Left lung (tissue), 10 donors: ENCODE results near the gene OBP2B. TPM values are rescaled to one million over a fixed set of nuclear protein-coding genes. Genes with fewer than 3 reads are reported as not detected.

Experiments used
- ATAC-seq: fragments of 200-7000 bp; cut with Tn5 transposase; one replicate; pipeline ENCODE4 v1.9.1; 2020; ENCODE audit warnings: moderate library complexity
- DNase-seq, 4 donors: peaks; one replicate each; pipeline ENCODE4 v3.0.0-alpha.2; 2013 to 2020
- H3K27ac ChIP-seq, 2 donors: fragments of 200-600 bp; sonication (generic) in 1 of 2; one replicate each; pipeline versions ENCODE4 v1.5.0 to v1.8.0; 2020 to 2021
- H3K27me3 ChIP-seq, 2 donors: fragments of 200-600 bp; sonication (generic) in 1 of 2; one replicate each; pipeline versions ENCODE4 v1.5.0 to v1.8.0; 2020 to 2021
- H3K36me3 ChIP-seq, 2 donors: fragments of 200-600 bp; sonication (generic) in 1 of 2; one replicate each; pipeline versions ENCODE4 v1.5.0 to v1.8.0; 2020 to 2021
- H3K4me1 ChIP-seq, 2 donors: fragments of 200-600 bp; one replicate each; pipeline ENCODE4 v1.8.0; 2021
- H3K4me3 ChIP-seq, 2 donors: fragments of 200-600 bp; sonication (generic) in 1 of 2; one replicate each; pipeline versions ENCODE4 v1.5.0 to v1.8.0; 2020 to 2021; ENCODE audit warnings: mild to moderate bottlenecking in 1 of 2
- H3K9me3 ChIP-seq, 2 donors: fragments of 200-600 bp; sonication (generic) in 1 of 2; one replicate each; pipeline versions ENCODE4 v1.5.0 to v1.8.0; 2020 to 2021
- intact Hi-C, 2 donors: fragments of 100-400 bp; cut with DNase I; formaldehyde crosslinking; loops; one replicate each; pipeline versions ENCODE4 v1.11.2 to v1.14.2; 2022
- polyA plus RNA-seq, 6 donors: library from polyadenylated mRNA; unstranded; fragments of 120-200 nt; gene quantifications; one replicate each; pipeline ENCODE4 v1.2.1, GENCODE V29; 2013; ENCODE audit not compliant: insufficient read length in 6 of 6
- total RNA-seq, 2 donors: library from RNA; stranded (reverse); fragmentation: NEBNext Ultra II Directional; extraction: Animal tissue kit (Norgen Biotek cat#: 25700); gene quantifications; one replicate each; pipeline ENCODE4 v1.2.1, GENCODE V29; 2021
- TF ChIP-seq, protein P1 (sequence below), 2 donors: fragments of 200-600 bp; sonication (generic) in 1 of 2; IDR thresholded peaks; one replicate each; pipeline versions ENCODE4 v1.5.0 to v1.8.0; 2021; ENCODE audit warnings: antibody characterized with exemption in 2 of 2
- donor health status: DM: no; HTN: yes; CAD: no.
- donor health status: DM: no; HTN: no; CAD: no.

OBP2B gene
- total and polyA plus RNA-seq, 8 donors: not detected

- no peak overlapping the region for H3K27ac ChIP-seq
- no peaks in the 10 kb centered on the region for H3K9me3 ChIP-seq
- intact Hi-C loops: no loop called here
- H3K4me1 ChIP-seq: no peaks in the 10 kb centered on the region
- no peak overlapping the region for H3K4me3 ChIP-seq
- DNase-seq: no peak
- TF ChIP-seq, protein P1, sequence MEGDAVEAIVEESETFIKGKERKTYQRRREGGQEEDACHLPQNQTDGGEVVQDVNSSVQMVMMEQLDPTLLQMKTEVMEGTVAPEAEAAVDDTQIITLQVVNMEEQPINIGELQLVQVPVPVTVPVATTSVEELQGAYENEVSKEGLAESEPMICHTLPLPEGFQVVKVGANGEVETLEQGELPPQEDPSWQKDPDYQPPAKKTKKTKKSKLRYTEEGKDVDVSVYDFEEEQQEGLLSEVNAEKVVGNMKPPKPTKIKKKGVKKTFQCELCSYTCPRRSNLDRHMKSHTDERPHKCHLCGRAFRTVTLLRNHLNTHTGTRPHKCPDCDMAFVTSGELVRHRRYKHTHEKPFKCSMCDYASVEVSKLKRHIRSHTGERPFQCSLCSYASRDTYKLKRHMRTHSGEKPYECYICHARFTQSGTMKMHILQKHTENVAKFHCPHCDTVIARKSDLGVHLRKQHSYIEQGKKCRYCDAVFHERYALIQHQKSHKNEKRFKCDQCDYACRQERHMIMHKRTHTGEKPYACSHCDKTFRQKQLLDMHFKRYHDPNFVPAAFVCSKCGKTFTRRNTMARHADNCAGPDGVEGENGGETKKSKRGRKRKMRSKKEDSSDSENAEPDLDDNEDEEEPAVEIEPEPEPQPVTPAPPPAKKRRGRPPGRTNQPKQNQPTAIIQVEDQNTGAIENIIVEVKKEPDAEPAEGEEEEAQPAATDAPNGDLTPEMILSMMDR (IDR thresholded peaks at IDR 0.05): no peak
- ATAC-seq: no peak
- H3K27me3 ChIP-seq: peaks cover 0 to 70% of the 10 kb centered on the region in 2 donors
- H3K36me3 ChIP-seq: no peaks in the 10 kb centered on the region
Observed at GRCh38 chr9:133204335-133204992, 4.6 kb downstream of the OBP2B start.

- DNase-seq (no peak), ATAC-seq (no peak)
- peaks cover 0 to 76% of the 10 kb centered on the region in 2 donors for H3K27me3 ChIP-seq
- no peak overlapping the region for H3K27ac ChIP-seq
- no peak overlapping the region for H3K4me3 ChIP-seq
- intact Hi-C loops: no loop called here
- H3K9me3 ChIP-seq: no peaks in the 10 kb centered on the region
- no peaks in the 10 kb centered on the region for H3K36me3 ChIP-seq
- no peaks in the 10 kb centered on the region for H3K4me1 ChIP-seq
- TF ChIP-seq, protein P1 (IDR thresholded peaks at IDR 0.05): no peak
Observed at GRCh38 chr9:133203506-133204075, 5.5 kb downstream of the OBP2B start.

DNA sequence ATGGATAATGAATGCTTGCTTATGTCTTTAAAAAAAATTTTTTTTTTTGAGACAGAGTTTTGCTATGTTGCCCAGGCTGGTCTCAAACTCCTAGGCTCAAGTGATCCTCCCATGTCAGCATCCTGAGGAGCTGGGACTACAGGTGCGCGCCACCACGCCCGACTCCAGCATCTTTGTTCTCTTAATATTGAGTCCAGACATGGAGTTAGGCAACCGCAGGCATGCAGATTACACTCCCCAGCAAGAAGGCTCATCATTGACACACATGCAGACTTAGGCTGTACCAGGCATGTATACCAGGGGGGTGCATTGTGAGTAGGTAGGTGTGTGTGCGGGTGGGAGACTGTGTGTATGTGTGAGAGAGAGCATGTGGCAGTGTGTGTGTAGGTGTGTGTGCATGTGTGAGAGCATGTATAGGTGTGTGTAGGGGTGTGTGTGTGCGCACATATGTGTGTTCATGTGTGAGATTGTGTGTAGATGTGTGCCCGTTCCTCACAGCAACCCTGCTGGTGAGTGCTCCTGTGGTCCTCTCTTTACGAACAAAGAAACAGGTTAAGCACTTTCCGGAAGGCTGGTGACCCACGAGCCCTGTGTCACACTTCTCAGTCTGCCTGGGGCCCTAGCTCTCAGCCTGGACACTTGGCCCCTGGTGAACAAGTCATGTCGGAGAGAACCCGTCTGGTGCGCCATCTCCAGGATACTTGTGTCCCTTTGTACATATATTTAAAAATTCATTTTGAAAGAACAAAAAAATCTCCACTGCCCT is 6.2 kb downstream of the OBP2B start:
- Histone ChIP-seq H3K4me1 (no peaks in the 10 kb centered on the region), H3K36me3 (no peaks in the 10 kb centered on the region), H3K27ac (no peak overlapping the region), H3K27me3 (peaks cover 0 to 76% of the 10 kb centered on the region in 2 donors), H3K9me3 (no peaks in the 10 kb centered on the region), H3K4me3 (no peak overlapping the region)
- DNase-seq: no peak
- ATAC-seq: no peak
- intact Hi-C loops: no loop called here
- TF ChIP-seq, protein P1 (IDR thresholded peaks at IDR 0.05): no peak

GRCh38 chr9:133202145-133202513 is 6.9 kb downstream of the OBP2B start:
- Histone ChIP-seq H3K27ac (no peak overlapping the region), H3K4me1 (no peaks in the 10 kb centered on the region), H3K36me3 (no peaks in the 10 kb centered on the region), H3K9me3 (no peaks in the 10 kb centered on the region), H3K4me3 (no peak overlapping the region), H3K27me3 (peaks cover 0 to 73% of the 10 kb centered on the region in 2 donors)
- TF ChIP-seq, protein P1 (IDR thresholded peaks at IDR 0.05): no peak
- DNase-seq (no peak), ATAC-seq (no peak)
- intact Hi-C loops: no loop called here
